ENCODE data around the gene TMEM139.

DNA sequence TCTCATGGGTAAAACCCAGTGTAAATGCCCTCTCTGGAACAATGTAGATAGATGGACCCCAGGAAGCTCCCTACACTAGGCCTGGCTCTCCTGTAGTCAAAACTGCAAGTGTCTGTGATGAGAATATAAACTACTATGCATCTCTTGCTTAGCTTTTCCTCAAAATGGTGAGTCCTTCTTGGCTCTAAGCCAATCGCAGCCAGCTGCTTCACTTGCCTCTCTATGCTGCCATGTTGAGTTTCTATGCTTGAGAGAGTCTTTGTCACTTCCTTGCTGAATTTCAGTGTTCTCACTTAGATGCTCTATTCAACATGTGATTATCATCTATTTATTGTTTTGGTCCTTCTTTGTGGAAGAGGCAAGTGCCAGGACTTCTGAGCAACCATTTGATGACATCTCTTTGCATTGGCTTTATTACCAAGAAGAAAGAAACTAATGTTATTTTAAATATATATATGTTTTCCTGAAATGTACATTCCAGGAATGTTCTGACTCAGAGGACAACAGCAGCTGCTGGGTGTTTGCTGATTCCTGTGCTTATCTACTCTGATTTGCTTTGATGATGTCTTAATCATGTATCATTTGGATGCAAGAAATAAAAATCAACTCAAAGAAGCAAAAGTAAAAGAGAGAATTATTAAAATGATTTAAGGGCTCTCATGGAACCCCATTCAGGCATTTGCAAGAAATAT, 46.3 kb upstream of the TMEM139 start:
- TF ChIP-seq SIN3A (IDR thresholded peaks at IDR 0.05; ENCODE audit: low read depth, low read length): no peak
- TF ChIP-seq, protein P1, sequence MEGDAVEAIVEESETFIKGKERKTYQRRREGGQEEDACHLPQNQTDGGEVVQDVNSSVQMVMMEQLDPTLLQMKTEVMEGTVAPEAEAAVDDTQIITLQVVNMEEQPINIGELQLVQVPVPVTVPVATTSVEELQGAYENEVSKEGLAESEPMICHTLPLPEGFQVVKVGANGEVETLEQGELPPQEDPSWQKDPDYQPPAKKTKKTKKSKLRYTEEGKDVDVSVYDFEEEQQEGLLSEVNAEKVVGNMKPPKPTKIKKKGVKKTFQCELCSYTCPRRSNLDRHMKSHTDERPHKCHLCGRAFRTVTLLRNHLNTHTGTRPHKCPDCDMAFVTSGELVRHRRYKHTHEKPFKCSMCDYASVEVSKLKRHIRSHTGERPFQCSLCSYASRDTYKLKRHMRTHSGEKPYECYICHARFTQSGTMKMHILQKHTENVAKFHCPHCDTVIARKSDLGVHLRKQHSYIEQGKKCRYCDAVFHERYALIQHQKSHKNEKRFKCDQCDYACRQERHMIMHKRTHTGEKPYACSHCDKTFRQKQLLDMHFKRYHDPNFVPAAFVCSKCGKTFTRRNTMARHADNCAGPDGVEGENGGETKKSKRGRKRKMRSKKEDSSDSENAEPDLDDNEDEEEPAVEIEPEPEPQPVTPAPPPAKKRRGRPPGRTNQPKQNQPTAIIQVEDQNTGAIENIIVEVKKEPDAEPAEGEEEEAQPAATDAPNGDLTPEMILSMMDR (IDR thresholded peaks at IDR 0.05 in 2 of 3, conservative IDR thresholded peaks at IDR 0.05 in 1 of 3; ENCODE audit: control insufficient read depth in 2 of 3, extremely low read depth in 1 of 3, insufficient read depth in 1 of 3, low read depth in 3 of 3, low read length in 3 of 3): no peak
- TF ChIP-seq, protein P2, sequence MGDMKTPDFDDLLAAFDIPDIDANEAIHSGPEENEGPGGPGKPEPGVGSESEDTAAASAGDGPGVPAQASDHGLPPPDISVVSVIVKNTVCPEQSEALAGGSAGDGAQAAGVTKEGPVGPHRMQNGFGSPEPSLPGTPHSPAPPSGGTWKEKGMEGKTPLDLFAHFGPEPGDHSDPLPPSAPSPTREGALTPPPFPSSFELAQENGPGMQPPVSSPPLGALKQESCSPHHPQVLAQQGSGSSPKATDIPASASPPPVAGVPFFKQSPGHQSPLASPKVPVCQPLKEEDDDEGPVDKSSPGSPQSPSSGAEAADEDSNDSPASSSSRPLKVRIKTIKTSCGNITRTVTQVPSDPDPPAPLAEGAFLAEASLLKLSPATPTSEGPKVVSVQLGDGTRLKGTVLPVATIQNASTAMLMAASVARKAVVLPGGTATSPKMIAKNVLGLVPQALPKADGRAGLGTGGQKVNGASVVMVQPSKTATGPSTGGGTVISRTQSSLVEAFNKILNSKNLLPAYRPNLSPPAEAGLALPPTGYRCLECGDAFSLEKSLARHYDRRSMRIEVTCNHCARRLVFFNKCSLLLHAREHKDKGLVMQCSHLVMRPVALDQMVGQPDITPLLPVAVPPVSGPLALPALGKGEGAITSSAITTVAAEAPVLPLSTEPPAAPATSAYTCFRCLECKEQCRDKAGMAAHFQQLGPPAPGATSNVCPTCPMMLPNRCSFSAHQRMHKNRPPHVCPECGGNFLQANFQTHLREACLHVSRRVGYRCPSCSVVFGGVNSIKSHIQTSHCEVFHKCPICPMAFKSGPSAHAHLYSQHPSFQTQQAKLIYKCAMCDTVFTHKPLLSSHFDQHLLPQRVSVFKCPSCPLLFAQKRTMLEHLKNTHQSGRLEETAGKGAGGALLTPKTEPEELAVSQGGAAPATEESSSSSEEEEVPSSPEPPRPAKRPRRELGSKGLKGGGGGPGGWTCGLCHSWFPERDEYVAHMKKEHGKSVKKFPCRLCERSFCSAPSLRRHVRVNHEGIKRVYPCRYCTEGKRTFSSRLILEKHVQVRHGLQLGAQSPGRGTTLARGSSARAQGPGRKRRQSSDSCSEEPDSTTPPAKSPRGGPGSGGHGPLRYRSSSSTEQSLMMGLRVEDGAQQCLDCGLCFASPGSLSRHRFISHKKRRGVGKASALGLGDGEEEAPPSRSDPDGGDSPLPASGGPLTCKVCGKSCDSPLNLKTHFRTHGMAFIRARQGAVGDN (IDR thresholded peaks at IDR 0.05): no peak

Measured in GM12878 (cell line).